Neutrophil (primary cell): ENCODE measurements around the gene ANO2.

Source experiments
- H3K27ac ChIP-seq: fragments of 200-600 bp; sonication (generic); 2 replicates; pipeline ENCODE4 v1.5.1; 2016; ENCODE audit warnings: mild to moderate bottlenecking, moderate library complexity
- H3K27me3 ChIP-seq: fragments of 200-600 bp; sonication (generic); 2 replicates; pipeline ENCODE4 v1.6.0; 2016; ENCODE audit warnings: mild to moderate bottlenecking
- H3K36me3 ChIP-seq: fragments of 200-600 bp; sonication (generic); 2 replicates; pipeline ENCODE4 v1.5.1; 2017
- H3K4me1 ChIP-seq, 2 experiments: fragments of 200-600 bp in 1 of 2; sonication (generic) in 1 of 2; 1 replicate in 1 of 2; 2 replicates in 1 of 2; pipeline versions ENCODE4 v1.5.1 to v1.6.1; 2013 to 2016; ENCODE audit warnings: low read depth in 1 of 2, low read length in 1 of 2, mild to moderate bottlenecking in 1 of 2, moderate library complexity in 1 of 2; ENCODE audit not compliant: control insufficient read depth in 1 of 2, insufficient read depth in 1 of 2
- H3K4me3 ChIP-seq, 2 experiments: fragments of 200-600 bp in 1 of 2; sonication (generic) in 1 of 2; 1 replicate in 1 of 2; 2 replicates in 1 of 2; pipeline ENCODE4 v1.5.1; 2013 to 2016; ENCODE audit warnings: low read depth in 1 of 2, low read length in 1 of 2, mild to moderate bottlenecking in 1 of 2, moderate library complexity in 1 of 2
- H3K9me3 ChIP-seq: fragments of 200-600 bp; sonication (generic); 2 replicates; pipeline ENCODE4 v1.5.1; 2016
- CTCF ChIP-seq: fragments of 200-600 bp; sonication (generic); IDR thresholded peaks from 2 replicates; pipeline ENCODE4 v1.5.1; 2016; ENCODE audit warnings: antibody characterized with exemption

The ANO2 gene

GRCh38 chr12:5927732-5928516, 17.1 kb downstream of the ANO2 start:
- no peak for TF ChIP-seq CTCF
- no peaks in the 10 kb centered on the region for H3K4me1 ChIP-seq
- H3K4me3 ChIP-seq = no peak overlapping the region
- no peak overlapping the region for H3K27ac ChIP-seq
- H3K36me3 ChIP-seq = no peaks in the 10 kb centered on the region
- no peaks in the 10 kb centered on the region for H3K27me3 ChIP-seq
- H3K9me3 ChIP-seq = no peaks in the 10 kb centered on the region

GRCh38 chr12:5925646-5926045, 19.4 kb downstream of the ANO2 start:
- Histone ChIP-seq H3K27ac (no peak overlapping the region), H3K4me3 (no peak overlapping the region), H3K36me3 (no peaks in the 10 kb centered on the region), H3K4me1 (no peaks in the 10 kb centered on the region), H3K9me3 (no peaks in the 10 kb centered on the region), H3K27me3 (no peaks in the 10 kb centered on the region)
- TF ChIP-seq CTCF = no peak

DNA sequence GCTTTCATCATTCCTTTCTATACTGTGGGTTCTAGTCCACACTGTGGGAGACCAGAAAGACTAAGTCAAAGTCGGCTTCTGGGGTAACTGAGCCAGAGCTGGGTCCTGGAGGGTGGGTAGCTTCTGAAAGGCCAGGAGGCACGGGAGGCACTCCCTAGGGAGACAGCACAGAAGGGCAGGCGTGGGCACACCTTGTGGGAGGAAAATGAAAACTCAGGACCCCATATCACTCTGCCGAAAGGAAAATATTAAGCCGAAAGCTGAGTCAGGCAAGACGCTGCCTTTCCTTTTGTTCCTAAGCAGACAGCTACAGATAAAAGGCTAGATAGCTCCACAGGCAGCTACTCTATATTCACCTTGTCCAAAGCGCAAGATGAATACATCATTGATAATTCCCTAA, 20.7 kb downstream of the ANO2 start:
- no peak overlapping the region for H3K27ac ChIP-seq

GRCh38 chr12:5923751-5924150, 21.3 kb downstream of the ANO2 start:
- TF ChIP-seq CTCF = no peak
- Histone ChIP-seq H3K27me3 (no peaks in the 10 kb centered on the region), H3K36me3 (no peaks in the 10 kb centered on the region), H3K4me1 (no peaks in the 10 kb centered on the region), H3K9me3 (no peaks in the 10 kb centered on the region), H3K4me3 (no peak overlapping the region), H3K27ac (no peak overlapping the region)

More for the DNA sequence above, 20.7 kb downstream of the ANO2 start:
- Histone ChIP-seq H3K4me3 (no peak overlapping the region), H3K27me3 (no peaks in the 10 kb centered on the region), H3K4me1 (no peaks in the 10 kb centered on the region), H3K36me3 (no peaks in the 10 kb centered on the region), H3K9me3 (no peaks in the 10 kb centered on the region)
- TF ChIP-seq CTCF = no peak

- no peaks in the 10 kb centered on the region for H3K27me3 ChIP-seq
- H3K4me3 ChIP-seq = no peak overlapping the region
- no peaks in the 10 kb centered on the region for H3K36me3 ChIP-seq
- no peaks in the 10 kb centered on the region for H3K4me1 ChIP-seq
- no peak for TF ChIP-seq CTCF
- H3K9me3 ChIP-seq = no peaks in the 10 kb centered on the region
- no peak overlapping the region for H3K27ac ChIP-seq
Measured at GRCh38 chr12:5923043-5923605, 21.9 kb downstream of the ANO2 start.
